GM19193 (cell line): ENCODE results near the gene HTRA1.

Experiments used
- POLR2A ChIP-seq: IDR thresholded peaks from 4 replicates; pipeline ENCODE4 v1.6.1; 2011; ENCODE audit not compliant: insufficient read depth, insufficient read length; ENCODE audit errors: extremely low read depth

Gene HTRA1

GRCh38 chr10:122464250-122464510 is 2.8 kb downstream of the HTRA1 start:
- TF ChIP-seq POLR2A, result no peak

GRCh38 chr10:122464586-122464985 is 3.2 kb downstream of the HTRA1 start:
- no peak for TF ChIP-seq POLR2A

GRCh38 chr10:122465401-122466040 is 4.2 kb downstream of the HTRA1 start:
- no peak for TF ChIP-seq POLR2A

- no peak for TF ChIP-seq POLR2A
Observed at GRCh38 chr10:122466951-122467381, 5.6 kb downstream of the HTRA1 start.

- no peak for TF ChIP-seq POLR2A
Observed at GRCh38 chr10:122467701-122468100, 6.3 kb downstream of the HTRA1 start.

- TF ChIP-seq POLR2A, result no peak
Observed at GRCh38 chr10:122468307-122468925, 7.1 kb downstream of the HTRA1 start.

GRCh38 chr10:122468926-122469781 is 7.8 kb downstream of the HTRA1 start:
- no peak for TF ChIP-seq POLR2A

- TF ChIP-seq POLR2A, result no peak
Observed at GRCh38 chr10:122469848-122470247, 8.5 kb downstream of the HTRA1 start.

GRCh38 chr10:122471531-122472177 is 10.3 kb downstream of the HTRA1 start:
- TF ChIP-seq POLR2A, result no peak

- TF ChIP-seq POLR2A, result no peak
Observed at GRCh38 chr10:122473116-122473515, 11.8 kb downstream of the HTRA1 start.

GRCh38 chr10:122474131-122474818 is 12.9 kb downstream of the HTRA1 start:
- TF ChIP-seq POLR2A, result no peak

- no peak for TF ChIP-seq POLR2A
Observed at GRCh38 chr10:122475100-122475499, 13.7 kb downstream of the HTRA1 start.

- no peak for TF ChIP-seq POLR2A
Observed at GRCh38 chr10:122475591-122476332, 14.4 kb downstream of the HTRA1 start.

- TF ChIP-seq POLR2A, result no peak
Observed at GRCh38 chr10:122476333-122476695, 15.0 kb downstream of the HTRA1 start.
